ENCODE results near the gene BTC.
A peak's percentile ranks its signal among the peaks of the same experiment; 100 is the strongest.
"Not testable (repeated sequence)": the region's sequence is repeated elsewhere in the genome, so short reads cannot be mapped to it uniquely, and the experiment has no call there.

The BTC gene

GRCh38 chr4:74794382-74795010 lies at the start of gene BTC:
Gene BTC (minus strand): TSS chr4:74794523. CDS start chr4:74794325, 198 bp downstream.
- DNase-seq = peak; percentile 51 to 56

GRCh38 chr4:74840936-74841509 lies 46.7 kb upstream of the BTC start:
- DNase-seq = no peak

- no peak for DNase-seq
Observed at GRCh38 chr4:74838746-74839370, 44.5 kb upstream of the BTC start.

- DNase-seq = no peak
Observed at GRCh38 chr4:74830928-74831327, 36.6 kb upstream of the BTC start.

- DNase-seq = no peak
Observed at GRCh38 chr4:74823194-74823593, 28.9 kb upstream of the BTC start.

- DNase-seq = no peak
Observed at GRCh38 chr4:74822603-74823002, 28.3 kb upstream of the BTC start.

- DNase-seq = no peak
Observed at GRCh38 chr4:74821541-74821940, 27.2 kb upstream of the BTC start.

- no peak for DNase-seq
Observed at GRCh38 chr4:74814052-74814451, 19.7 kb upstream of the BTC start.

GRCh38 chr4:74812056-74812455 lies 17.7 kb upstream of the BTC start:
- not testable (repeated sequence) for DNase-seq

- no peak for DNase-seq
Observed at GRCh38 chr4:74805601-74806000, 11.3 kb upstream of the BTC start.

- no peak for DNase-seq
Observed at GRCh38 chr4:74800310-74800709, 6.0 kb upstream of the BTC start.

GRCh38 chr4:74796631-74797030 lies 2.3 kb upstream of the BTC start:
- no peak for DNase-seq

GRCh38 chr4:74793757-74794381 lies 454 bp downstream of the BTC start:
- peak; percentile 64 to 68 for DNase-seq

GRCh38 chr4:74790652-74791051 lies 3.7 kb downstream of the BTC start:
- no peak for DNase-seq

GRCh38 chr4:74789518-74789917 lies 4.8 kb downstream of the BTC start:
- no peak for DNase-seq

- no peak for DNase-seq
Observed at GRCh38 chr4:74777531-74777930, 16.8 kb downstream of the BTC start.

- no peak for DNase-seq
Observed at GRCh38 chr4:74772783-74773182, 21.5 kb downstream of the BTC start.

GRCh38 chr4:74772106-74772505 lies 22.2 kb downstream of the BTC start:
- no peak for DNase-seq

- no peak for DNase-seq
Observed at GRCh38 chr4:74770226-74770910, 24.0 kb downstream of the BTC start.

GRCh38 chr4:74768857-74769525 lies 25.3 kb downstream of the BTC start:
- DNase-seq = no peak

- DNase-seq = no peak
Observed at GRCh38 chr4:74764119-74764518, 30.2 kb downstream of the BTC start.

- no peak for DNase-seq
Observed at GRCh38 chr4:74758551-74759145, 35.7 kb downstream of the BTC start.

Data from NCI-H187 (cell line).